Type B pancreatic cell (in vitro differentiated cells): Measurements from ENCODE around the gene SAFB2. TPM values are rescaled to one million over a fixed set of nuclear protein-coding genes. Genes with fewer than 3 reads are reported as not detected.
A peak's percentile ranks its signal among the peaks of the same experiment; 100 is the strongest.

Experiments used
- DNase-seq: peaks from one replicate; pipeline ENCODE4 v3.0.0; 2021; ENCODE audit warnings: mixed read lengths; ENCODE audit not compliant: unreplicated experiment; ENCODE audit errors: extremely low spot score
- H3K27ac Mint-ChIP-seq: 2 replicates; pipeline ENCODE4 v1.8.0; 2021; ENCODE audit warnings: mild to moderate bottlenecking, mixed read lengths
- H3K27me3 Mint-ChIP-seq: 2 replicates; pipeline ENCODE4 v1.8.0; 2021; ENCODE audit warnings: mixed read lengths
- H3K36me3 Mint-ChIP-seq: 2 replicates; pipeline ENCODE4 v1.8.0; 2021; ENCODE audit warnings: mixed read lengths
- H3K4me1 Mint-ChIP-seq: one replicate; pipeline ENCODE4 v1.8.0; 2021; ENCODE audit warnings: mixed read lengths; ENCODE audit not compliant: unreplicated experiment
- H3K4me3 Mint-ChIP-seq: 2 replicates; pipeline ENCODE4 v1.8.0; 2021; ENCODE audit warnings: mild to moderate bottlenecking, mixed read lengths
- H3K9me3 Mint-ChIP-seq: 2 replicates; pipeline ENCODE4 v1.8.0; 2021; ENCODE audit warnings: mixed read lengths
- total RNA-seq: library from RNA; stranded (reverse); gene quantifications from 2 replicates; pipeline ENCODE4 v1.2.1, GENCODE V29; 2021; ENCODE audit warnings: low replicate concordance
- TF ChIP-seq, protein P1 (sequence below): fragments of 200-600 bp; sonication (generic); conservative IDR thresholded peaks from 2 replicates; pipeline ENCODE4 v1.5.0; 2021; ENCODE audit warnings: antibody characterized with exemption, mild to moderate bottlenecking

The SAFB2 gene
- total RNA-seq, 1 donor from 2014 or later, result 93.4 TPM

DNA sequence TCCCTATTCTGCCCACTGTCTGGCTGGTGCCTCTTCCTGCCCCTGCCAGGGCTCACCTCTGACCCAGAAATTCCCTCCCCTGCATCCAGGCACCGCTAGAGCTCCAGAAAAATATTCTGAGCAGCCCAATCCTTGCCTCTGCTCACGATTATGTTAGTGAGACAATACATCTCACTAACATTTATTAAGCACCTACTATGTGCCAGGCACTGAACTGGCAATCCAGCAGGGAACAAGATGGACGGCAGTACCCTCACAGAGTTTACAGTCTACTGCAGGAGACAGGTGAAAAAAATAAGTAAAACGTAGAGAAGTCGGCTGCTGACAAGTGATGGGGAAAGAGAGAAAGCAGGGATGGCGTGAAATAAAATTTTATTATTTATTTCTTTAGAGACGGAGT, 60.3 kb downstream of the SAFB2 start:
- Mint-ChIP-seq H3K4me1 (peaks cover 16% of the 10 kb centered on the region), H3K9me3 (no peaks in the 10 kb centered on the region), H3K27ac (no peak overlapping the region), H3K4me3 (no peak overlapping the region), H3K36me3 (no peaks in the 10 kb centered on the region), H3K27me3 (peaks cover 5% of the 10 kb centered on the region)
- DNase-seq, result no peak
- TF ChIP-seq, protein P1, sequence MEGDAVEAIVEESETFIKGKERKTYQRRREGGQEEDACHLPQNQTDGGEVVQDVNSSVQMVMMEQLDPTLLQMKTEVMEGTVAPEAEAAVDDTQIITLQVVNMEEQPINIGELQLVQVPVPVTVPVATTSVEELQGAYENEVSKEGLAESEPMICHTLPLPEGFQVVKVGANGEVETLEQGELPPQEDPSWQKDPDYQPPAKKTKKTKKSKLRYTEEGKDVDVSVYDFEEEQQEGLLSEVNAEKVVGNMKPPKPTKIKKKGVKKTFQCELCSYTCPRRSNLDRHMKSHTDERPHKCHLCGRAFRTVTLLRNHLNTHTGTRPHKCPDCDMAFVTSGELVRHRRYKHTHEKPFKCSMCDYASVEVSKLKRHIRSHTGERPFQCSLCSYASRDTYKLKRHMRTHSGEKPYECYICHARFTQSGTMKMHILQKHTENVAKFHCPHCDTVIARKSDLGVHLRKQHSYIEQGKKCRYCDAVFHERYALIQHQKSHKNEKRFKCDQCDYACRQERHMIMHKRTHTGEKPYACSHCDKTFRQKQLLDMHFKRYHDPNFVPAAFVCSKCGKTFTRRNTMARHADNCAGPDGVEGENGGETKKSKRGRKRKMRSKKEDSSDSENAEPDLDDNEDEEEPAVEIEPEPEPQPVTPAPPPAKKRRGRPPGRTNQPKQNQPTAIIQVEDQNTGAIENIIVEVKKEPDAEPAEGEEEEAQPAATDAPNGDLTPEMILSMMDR, result no peak

DNA sequence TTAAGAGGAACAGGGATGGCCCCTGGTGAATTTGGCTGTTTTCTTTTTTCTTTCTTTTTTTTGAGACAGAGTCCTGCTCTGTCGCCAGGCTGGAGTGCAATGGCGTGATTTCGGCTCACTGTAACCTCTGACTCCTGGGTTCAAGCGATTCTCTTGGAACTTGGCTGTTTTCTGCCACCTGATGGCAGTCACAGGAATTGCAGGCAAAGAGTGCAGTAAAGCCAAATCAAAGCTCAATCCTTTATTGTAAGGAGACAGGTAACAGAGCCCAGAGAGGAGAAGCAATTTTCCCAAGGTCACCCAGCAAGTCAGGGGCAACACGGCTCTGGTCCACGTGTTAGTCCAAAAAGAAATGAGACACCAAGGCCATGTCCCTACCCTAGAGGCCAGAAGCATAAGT, 61.0 kb downstream of the SAFB2 start:
- Mint-ChIP-seq H3K36me3 (no peaks in the 10 kb centered on the region), H3K27ac (no peak overlapping the region), H3K27me3 (peaks cover 5% of the 10 kb centered on the region), H3K4me3 (no peak overlapping the region), H3K9me3 (no peaks in the 10 kb centered on the region), H3K4me1 (peaks cover 16% of the 10 kb centered on the region)
- no peak for DNase-seq
- TF ChIP-seq, protein P1, result peak; percentile 76

DNA sequence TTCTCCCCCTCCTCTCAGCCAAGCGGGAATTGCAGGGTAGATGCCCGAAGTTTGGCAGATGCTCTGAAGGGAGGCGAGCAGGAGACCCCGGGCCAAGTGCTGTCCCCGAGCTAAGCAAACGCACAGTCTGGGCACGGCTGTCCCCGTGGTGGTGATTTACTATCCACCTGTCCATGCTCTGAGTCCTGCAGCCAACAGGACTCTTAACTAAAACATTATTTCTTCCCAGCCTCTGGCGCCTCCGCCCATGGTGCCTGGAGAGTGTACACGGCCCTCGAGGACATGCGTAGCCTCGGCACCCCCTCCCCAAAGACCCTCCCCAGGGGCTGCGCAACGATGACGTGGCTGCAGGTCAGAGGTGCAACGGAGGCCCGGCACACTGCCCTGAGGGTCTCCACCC, 62.4 kb downstream of the SAFB2 start:
- Mint-ChIP-seq H3K36me3 (no peaks in the 10 kb centered on the region), H3K27ac (no peak overlapping the region), H3K27me3 (peaks cover 5% of the 10 kb centered on the region), H3K9me3 (no peaks in the 10 kb centered on the region), H3K4me3 (no peak overlapping the region), H3K4me1 (peaks cover 13% of the 10 kb centered on the region)
- DNase-seq, result no peak
- TF ChIP-seq, protein P1, result no peak

DNA sequence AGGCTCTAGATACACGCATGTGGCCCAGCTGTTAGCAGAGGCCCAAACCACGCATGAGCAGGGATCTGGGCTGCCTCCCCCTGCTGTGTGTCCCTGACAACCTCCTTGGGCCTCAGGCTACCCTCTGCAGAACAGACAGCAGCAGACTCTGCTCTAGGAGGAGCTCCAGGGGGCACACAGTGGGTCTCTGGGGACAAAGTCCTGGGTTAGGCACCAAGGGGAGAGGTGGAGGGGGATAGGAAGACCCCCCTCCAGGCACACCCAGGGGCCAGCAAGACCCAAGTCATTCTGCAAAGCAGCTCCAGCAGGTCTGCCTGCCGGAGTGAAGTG, 62.8 kb downstream of the SAFB2 start:
- H3K36me3 Mint-ChIP-seq, result no peaks in the 10 kb centered on the region
- H3K27me3 Mint-ChIP-seq, result peaks cover 5% of the 10 kb centered on the region
- no peak overlapping the region for H3K4me3 Mint-ChIP-seq
- no peak for DNase-seq
- no peak overlapping the region for H3K27ac Mint-ChIP-seq
- H3K9me3 Mint-ChIP-seq, result no peaks in the 10 kb centered on the region
- TF ChIP-seq, protein P1, result no peak
- H3K4me1 Mint-ChIP-seq, result peaks cover 11% of the 10 kb centered on the region

DNA sequence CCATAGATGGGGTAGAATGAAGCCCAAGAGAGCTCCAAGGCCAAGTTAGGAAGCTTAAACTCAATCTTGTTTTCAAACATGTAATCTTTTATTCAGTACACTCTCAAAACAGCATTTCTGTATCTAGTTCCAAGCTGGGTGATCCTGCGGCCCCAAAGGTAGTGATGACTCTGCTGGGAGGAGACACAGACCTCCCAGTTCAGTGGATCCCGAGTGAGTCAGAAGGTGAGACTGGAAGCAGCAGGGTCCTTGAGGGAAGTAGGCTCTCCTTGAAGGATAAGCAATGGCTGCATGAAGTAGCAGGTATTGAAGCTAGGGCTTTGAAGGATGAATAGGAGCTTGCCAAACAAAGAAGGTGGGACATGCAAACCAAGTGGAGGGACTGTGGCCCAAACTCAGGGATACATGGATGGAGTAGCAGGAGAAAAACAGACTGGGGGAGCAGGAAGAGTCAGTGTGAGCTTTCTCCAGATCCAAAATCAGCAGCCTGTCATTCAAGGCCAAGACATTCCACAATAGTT, 64.4 kb downstream of the SAFB2 start:
- peaks cover 2% of the 10 kb centered on the region for H3K27me3 Mint-ChIP-seq
- H3K4me1 Mint-ChIP-seq, result peaks cover 11% of the 10 kb centered on the region
- no peak overlapping the region for H3K4me3 Mint-ChIP-seq
- TF ChIP-seq, protein P1, result no peak
- H3K9me3 Mint-ChIP-seq, result no peaks in the 10 kb centered on the region
- no peaks in the 10 kb centered on the region for H3K36me3 Mint-ChIP-seq
- peak overlapping the region; percentile 91 for H3K27ac Mint-ChIP-seq
- no peak for DNase-seq

DNA sequence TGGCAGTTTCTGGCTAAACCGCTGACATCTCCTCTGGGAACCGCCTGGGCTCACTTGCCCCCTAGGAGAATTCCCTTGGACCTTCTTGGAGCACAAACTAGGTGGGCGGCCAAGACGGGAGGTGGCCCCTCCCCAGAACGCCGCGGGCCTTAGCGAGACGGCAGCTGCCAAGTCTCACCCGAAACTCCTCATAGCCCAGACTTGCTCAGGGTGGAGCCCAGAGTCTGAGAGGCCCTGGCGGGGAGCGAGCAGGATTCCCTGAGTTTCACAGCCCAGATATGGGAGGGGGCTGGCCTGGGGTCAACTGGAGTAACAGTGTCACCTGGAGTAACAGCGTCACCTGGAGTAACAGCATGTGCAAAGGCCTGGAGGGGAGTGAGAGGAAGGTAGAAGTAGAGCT, 64.9 kb downstream of the SAFB2 start:
- Mint-ChIP-seq H3K27ac (peak overlapping the region; percentile 91), H3K36me3 (no peaks in the 10 kb centered on the region), H3K9me3 (no peaks in the 10 kb centered on the region), H3K4me3 (peak overlapping the region; percentile 19), H3K4me1 (peaks cover 15% of the 10 kb centered on the region), H3K27me3 (no peaks in the 10 kb centered on the region)
- no peak for DNase-seq
- TF ChIP-seq, protein P1, result no peak
